Measurements from ENCODE around the gene TNNT2.

DNA sequence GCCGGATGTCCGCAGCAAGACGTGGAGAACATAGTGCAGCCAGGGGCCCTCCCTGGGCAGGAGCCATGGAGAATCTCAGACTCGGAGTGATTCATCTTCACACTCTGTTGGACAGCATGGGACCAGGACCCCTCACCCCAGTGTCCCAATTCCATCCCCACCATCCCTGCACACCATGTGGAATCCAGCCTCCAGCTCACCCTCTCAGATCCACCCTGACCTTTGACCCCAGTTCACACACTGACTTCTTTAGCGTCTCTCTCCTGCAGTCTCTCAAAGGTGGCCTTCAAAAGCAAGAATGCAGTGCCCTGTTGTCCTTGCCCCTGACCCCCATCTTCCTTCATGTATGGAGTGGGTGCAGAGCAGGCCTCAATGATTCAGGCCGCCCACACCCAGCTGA is 46.2 kb upstream of the TNNT2 start:
- TF ChIP-seq, protein P1, sequence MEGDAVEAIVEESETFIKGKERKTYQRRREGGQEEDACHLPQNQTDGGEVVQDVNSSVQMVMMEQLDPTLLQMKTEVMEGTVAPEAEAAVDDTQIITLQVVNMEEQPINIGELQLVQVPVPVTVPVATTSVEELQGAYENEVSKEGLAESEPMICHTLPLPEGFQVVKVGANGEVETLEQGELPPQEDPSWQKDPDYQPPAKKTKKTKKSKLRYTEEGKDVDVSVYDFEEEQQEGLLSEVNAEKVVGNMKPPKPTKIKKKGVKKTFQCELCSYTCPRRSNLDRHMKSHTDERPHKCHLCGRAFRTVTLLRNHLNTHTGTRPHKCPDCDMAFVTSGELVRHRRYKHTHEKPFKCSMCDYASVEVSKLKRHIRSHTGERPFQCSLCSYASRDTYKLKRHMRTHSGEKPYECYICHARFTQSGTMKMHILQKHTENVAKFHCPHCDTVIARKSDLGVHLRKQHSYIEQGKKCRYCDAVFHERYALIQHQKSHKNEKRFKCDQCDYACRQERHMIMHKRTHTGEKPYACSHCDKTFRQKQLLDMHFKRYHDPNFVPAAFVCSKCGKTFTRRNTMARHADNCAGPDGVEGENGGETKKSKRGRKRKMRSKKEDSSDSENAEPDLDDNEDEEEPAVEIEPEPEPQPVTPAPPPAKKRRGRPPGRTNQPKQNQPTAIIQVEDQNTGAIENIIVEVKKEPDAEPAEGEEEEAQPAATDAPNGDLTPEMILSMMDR (IDR thresholded peaks at IDR 0.05; ENCODE audit: low read length), result no peak
- TF ChIP-seq EZH2 (optimal IDR thresholded peaks at IDR 0.05; ENCODE audit: low read depth, low read length), result no peak
- no peak for TF ChIP-seq EZH2phosphoT487 (IDR thresholded peaks at IDR 0.05; ENCODE audit: low read length)
